ENCODE results near the gene CCDC175.

The CCDC175 gene

DNA sequence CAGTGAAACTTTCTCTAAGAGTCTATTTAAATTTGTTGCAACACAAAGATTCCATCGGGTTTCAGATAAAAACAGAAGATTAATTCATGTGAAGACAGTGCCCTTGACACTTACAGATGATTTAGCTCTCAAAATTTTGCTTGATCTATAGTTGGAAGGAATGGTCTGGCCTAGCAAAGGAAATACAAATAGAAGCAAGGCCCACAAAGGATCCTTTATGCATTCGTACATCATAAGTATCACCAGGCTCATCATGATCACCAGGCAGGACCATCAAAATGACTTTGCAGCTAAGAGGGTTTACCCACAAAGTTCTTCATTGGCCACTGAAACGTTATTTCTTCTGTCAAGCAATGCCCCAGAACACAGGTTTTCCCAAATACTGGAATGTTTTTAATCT, 67.5 kb downstream of the CCDC175 start:
- TF ChIP-seq, protein P1, sequence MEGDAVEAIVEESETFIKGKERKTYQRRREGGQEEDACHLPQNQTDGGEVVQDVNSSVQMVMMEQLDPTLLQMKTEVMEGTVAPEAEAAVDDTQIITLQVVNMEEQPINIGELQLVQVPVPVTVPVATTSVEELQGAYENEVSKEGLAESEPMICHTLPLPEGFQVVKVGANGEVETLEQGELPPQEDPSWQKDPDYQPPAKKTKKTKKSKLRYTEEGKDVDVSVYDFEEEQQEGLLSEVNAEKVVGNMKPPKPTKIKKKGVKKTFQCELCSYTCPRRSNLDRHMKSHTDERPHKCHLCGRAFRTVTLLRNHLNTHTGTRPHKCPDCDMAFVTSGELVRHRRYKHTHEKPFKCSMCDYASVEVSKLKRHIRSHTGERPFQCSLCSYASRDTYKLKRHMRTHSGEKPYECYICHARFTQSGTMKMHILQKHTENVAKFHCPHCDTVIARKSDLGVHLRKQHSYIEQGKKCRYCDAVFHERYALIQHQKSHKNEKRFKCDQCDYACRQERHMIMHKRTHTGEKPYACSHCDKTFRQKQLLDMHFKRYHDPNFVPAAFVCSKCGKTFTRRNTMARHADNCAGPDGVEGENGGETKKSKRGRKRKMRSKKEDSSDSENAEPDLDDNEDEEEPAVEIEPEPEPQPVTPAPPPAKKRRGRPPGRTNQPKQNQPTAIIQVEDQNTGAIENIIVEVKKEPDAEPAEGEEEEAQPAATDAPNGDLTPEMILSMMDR (conservative IDR thresholded peaks at IDR 0.05; ENCODE audit: low read length): no peak
- no peak overlapping the region for H3K4me3 ChIP-seq (ENCODE audit: low read length)

DNA sequence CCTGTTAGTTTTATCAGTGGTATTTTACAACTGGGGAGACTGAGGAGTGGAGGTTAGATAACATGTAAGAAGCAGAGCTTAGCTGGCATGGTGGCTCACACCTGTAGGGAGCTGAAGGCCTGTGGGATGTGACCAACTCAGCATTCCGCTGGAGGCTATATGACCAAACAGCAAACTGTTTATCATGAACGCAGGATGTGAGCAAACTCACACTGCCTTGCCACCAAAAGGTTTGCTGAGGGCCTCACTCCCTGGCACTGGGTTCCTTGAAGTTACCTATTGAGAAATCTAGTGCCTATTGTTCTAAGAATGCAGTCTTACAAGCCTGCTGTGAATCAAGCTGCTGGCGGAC, 68.9 kb downstream of the CCDC175 start:
- no peak overlapping the region for H3K4me3 ChIP-seq (ENCODE audit: low read length)
- DNase-seq (ENCODE audit: low read depth): no peak
- TF ChIP-seq, protein P1 (conservative IDR thresholded peaks at IDR 0.05; ENCODE audit: low read length): no peak

More for the DNA sequence above, 67.5 kb downstream of the CCDC175 start:
- DNase-seq (ENCODE audit: low read depth): no peak

DNA sequence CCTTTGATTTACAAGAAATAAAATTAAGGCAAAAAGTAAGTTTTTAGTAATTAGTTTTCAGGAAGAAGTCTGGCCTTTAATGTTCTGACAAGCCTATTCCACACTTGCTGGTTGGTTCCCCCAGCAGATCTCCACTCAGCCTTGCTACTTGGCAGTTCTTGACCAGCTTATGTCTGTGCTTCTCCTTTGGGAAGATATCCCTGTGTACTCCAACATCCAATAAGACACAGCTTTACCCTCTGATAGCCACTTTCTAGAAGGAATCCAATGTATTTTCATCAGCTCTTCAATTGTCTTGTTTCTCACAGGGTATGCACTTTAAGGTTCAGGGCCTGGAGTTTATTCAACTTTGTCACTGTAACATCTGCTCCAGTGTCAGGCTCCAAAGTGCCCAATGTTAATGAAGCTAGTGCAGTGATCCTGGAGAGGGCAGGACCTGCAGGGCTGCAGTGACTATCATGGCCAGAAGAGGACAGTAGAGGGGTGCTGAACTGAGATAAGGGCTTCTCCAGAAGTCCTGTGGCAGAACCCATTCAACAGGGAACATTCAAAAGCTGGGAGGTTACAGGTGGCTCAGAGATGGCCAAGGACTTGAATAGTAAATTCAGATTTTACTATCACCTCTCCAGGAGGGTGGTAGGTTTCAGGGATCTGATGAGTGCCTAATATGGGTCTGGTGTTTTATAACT, 69.4 kb downstream of the CCDC175 start:
- TF ChIP-seq, protein P1 (conservative IDR thresholded peaks at IDR 0.05; ENCODE audit: low read length): peak; percentile 83
- no peak overlapping the region for H3K4me3 ChIP-seq (ENCODE audit: low read length)
- DNase-seq (ENCODE audit: low read depth): peak; percentile 40

DNA sequence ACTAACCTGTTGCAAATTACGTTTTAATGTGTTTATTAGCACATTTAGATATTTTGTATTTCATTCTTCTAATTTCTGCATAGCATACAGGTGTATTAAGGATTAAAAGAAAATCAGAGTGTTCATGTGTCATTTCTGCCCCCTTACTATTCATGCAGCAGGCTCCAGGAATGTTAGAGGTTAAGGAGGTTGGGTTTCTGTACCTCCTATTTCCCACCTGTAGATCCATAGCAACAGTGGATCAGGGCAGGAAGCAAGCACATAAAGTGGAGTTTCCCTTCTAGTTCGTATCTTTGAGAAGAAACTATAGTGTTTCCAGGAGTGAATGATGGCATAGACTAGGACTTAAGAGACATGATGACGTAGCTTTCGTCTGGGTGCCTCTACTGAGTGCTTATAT, 73.4 kb downstream of the CCDC175 start:
- no peak overlapping the region for H3K4me3 ChIP-seq (ENCODE audit: low read length)
- DNase-seq (ENCODE audit: low read depth): no peak
- TF ChIP-seq, protein P1 (conservative IDR thresholded peaks at IDR 0.05; ENCODE audit: low read length): no peak

GRCh38 chr14:59500732-59501131, 75.9 kb downstream of the CCDC175 start:
- no peak for DNase-seq (ENCODE audit: low read depth)
- no peak overlapping the region for H3K4me3 ChIP-seq (ENCODE audit: low read length)
- TF ChIP-seq, protein P1 (conservative IDR thresholded peaks at IDR 0.05; ENCODE audit: low read length): no peak

DNA sequence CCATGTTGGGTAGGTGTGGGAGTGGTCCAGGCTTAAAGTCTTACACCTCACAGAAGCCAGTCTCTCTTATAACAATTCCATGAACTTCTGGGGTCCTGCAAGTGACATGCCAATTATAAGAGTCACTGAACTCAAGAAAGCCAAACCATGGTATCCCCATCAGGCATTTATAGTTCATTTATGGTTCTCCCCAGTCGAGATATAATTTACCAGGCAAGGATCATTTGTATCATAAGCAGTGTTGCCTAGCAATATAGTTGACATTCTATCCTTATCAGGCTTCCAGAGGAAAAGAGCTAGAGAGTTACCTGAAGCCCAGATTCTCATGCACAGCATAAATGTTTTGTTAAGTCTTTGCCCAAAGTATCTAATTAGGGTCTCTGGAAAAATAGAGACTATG, 84.2 kb downstream of the CCDC175 start:
- TF ChIP-seq, protein P1 (conservative IDR thresholded peaks at IDR 0.05; ENCODE audit: low read length): no peak
- DNase-seq (ENCODE audit: low read depth): no peak
- H3K4me3 ChIP-seq (ENCODE audit: low read length): no peak overlapping the region

- DNase-seq (ENCODE audit: low read depth): no peak
- no peak overlapping the region for H3K4me3 ChIP-seq (ENCODE audit: low read length)
Measured at GRCh38 chr14:59490756-59491155, 85.9 kb downstream of the CCDC175 start.

More at GRCh38 chr14:59490756-59491155, 85.9 kb downstream of the CCDC175 start:
- TF ChIP-seq, protein P1 (conservative IDR thresholded peaks at IDR 0.05; ENCODE audit: low read length): no peak

All from AG10803 (cell line).